AG04449 (cell line): ENCODE results near the gene SNAPIN.
A peak's percentile ranks its signal among the peaks of the same experiment; 100 is the strongest.

Source experiments
- CTCF ChIA-PET: fragments of 350-600 bp; formaldehyde crosslinking; extraction: SDS; loops from one replicate; lab custom pipeline; 2021; ENCODE audit warnings: antibody characterized with exemption; lab: Yijun Ruan, JAX
- POLR2A ChIA-PET: fragments of 400-600, 350-600 bp; formaldehyde crosslinking; extraction: SDS; loops from one replicate; lab custom pipeline; 2020; ENCODE audit warnings: antibody characterized with exemption, inconsistent platforms; lab: Yijun Ruan, JAX
- DNase-seq: peaks from one replicate; pipeline ENCODE4 v3.0.0-alpha.2; 2010; ENCODE audit warnings: low read depth, low spot score
- H3K4me3 ChIP-seq: 2 replicates; pipeline ENCODE4 v1.5.1; 2011; ENCODE audit warnings: low read depth, mild to moderate bottlenecking, control low read depth, low read length
- TF ChIP-seq, protein P1 (sequence below): IDR thresholded peaks from one replicate; pipeline ENCODE4 v1.5.1; 2011; ENCODE audit warnings: mild to moderate bottlenecking, moderate library complexity, low read length, control low read depth, inconsistent platforms; ENCODE audit not compliant: insufficient read depth; ENCODE audit errors: missing control alignments

Gene SNAPIN

DNA sequence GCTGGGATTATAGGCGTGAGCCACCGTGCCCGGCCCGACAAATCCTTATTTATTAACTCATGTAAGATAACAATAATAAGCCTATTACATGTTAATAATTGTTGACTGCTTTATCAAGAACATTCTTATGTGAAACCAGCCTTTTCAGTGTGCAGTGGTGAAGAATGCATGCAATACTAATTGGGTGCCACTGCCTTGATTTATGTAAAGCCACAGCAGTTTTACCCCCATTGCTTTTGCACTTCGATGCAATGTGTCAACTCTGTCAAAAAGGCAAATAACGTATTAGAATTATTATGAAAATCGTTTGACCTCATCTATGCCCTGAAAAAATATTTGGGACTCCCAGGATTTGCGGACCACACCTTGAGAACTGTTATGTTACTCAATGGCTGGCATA is 38.2 kb downstream of the SNAPIN start:
- no peak overlapping the region for H3K4me3 ChIP-seq
- TF ChIP-seq, protein P1, sequence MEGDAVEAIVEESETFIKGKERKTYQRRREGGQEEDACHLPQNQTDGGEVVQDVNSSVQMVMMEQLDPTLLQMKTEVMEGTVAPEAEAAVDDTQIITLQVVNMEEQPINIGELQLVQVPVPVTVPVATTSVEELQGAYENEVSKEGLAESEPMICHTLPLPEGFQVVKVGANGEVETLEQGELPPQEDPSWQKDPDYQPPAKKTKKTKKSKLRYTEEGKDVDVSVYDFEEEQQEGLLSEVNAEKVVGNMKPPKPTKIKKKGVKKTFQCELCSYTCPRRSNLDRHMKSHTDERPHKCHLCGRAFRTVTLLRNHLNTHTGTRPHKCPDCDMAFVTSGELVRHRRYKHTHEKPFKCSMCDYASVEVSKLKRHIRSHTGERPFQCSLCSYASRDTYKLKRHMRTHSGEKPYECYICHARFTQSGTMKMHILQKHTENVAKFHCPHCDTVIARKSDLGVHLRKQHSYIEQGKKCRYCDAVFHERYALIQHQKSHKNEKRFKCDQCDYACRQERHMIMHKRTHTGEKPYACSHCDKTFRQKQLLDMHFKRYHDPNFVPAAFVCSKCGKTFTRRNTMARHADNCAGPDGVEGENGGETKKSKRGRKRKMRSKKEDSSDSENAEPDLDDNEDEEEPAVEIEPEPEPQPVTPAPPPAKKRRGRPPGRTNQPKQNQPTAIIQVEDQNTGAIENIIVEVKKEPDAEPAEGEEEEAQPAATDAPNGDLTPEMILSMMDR = no peak
- ChIA-PET CTCF (interaction anchor here (0.9 kb wide), 1 partner anchor 19 kb away, joined by 6 read pairs; no protein-coding TSS in a partner anchor), POLR2A (no interaction called here)
- no peak for DNase-seq

DNA sequence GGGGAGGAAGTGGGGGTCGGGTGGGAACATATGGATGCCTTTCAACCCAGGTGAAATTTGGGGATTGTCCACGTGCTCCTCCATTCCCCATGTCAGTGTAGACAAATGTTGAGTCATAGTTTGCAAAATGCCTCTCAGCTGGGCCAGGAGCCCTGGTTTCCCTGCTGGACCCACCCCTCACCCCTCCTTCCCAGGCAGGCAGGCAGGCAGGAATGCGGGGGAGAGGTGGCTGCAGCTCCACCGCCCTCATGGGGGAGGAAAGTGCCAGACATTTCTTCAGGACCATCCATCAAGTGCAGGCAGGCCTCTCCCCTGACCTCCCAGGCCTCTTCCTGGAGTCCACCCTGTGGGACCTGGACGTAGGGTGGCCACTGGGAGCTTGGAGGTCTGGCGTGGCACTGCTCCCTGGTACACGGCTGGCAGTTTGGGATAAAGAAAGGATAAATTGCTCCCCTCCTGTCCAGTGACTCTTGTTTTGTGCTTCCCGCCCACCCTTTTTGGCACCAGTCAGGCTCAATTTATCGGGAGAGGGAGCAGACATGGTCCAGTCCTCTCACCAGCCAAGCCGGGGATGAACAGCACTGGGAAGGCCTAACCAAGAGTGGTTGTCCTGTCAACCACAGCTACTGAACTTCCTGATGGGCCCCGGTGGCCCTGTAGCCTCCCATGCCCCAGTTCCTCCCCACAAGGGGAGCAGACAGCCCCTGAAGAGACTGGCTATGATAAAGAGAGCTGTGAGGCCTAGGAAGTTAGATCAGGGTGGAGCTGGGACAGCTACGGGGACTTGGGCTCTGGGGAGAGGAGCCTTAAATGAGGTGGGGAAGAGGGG is 38.9 kb downstream of the SNAPIN start:
- no peak overlapping the region for H3K4me3 ChIP-seq
- ChIA-PET CTCF (interaction anchor here (0.7 to 1.5 kb wide), 6 partner anchors 18 to 189 kb away, joined by 3 to 6 read pairs (median 3); no protein-coding TSS in a partner anchor), POLR2A (no interaction called here)
- TF ChIP-seq, protein P1 = no peak
- no peak for DNase-seq

DNA sequence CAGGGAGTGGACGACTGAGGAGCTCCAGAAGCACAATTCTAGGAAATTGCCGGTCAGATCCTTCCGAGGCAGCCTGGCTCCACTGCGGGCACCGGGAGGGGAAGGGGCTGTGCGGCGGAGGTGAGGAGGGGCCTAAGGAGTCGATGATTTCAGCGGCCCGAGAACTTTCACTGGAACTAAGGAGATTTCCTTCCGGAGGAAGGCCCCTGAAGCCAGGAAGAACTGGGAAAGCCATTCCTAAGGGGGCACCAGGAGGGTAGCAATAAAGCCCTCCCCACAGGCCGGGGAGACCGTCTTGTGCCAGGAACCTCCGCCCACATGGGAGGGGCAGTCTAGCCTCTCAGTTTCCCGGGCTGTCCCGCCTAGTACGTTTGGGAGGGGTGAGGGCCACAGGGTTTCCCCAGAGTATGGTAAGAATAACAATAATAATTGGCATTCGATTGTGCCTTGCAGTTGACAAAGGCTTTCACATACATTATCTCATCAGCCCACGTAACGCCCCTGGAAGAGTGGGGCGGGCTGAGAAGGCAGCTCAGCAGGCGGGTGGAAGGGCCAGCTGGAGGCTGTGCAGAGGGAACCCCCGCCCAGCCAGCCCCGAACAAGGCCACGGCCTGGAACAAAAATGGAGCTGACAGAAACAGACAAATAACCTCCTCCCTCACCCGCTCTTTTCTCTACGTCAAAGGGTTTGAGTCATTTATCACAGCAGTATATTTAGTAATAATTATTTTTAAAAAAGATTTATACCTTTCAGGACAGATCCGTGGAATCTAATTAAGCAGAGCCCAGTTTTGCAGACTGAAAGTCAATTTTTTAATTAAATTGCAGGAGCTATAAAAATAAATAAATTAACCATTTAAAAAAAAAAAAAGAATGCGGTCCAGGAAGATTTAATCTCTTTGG is 39.8 kb downstream of the SNAPIN start:
- DNase-seq = no peak
- CTCF ChIA-PET = interaction anchor here (0.7 to 1.5 kb wide), 6 partner anchors 18 to 289 kb away, joined by 3 to 4 read pairs (median 3); no protein-coding TSS in a partner anchor
- no peak overlapping the region for H3K4me3 ChIP-seq
- POLR2A ChIA-PET = no interaction called here
- TF ChIP-seq, protein P1 = no peak

DNA sequence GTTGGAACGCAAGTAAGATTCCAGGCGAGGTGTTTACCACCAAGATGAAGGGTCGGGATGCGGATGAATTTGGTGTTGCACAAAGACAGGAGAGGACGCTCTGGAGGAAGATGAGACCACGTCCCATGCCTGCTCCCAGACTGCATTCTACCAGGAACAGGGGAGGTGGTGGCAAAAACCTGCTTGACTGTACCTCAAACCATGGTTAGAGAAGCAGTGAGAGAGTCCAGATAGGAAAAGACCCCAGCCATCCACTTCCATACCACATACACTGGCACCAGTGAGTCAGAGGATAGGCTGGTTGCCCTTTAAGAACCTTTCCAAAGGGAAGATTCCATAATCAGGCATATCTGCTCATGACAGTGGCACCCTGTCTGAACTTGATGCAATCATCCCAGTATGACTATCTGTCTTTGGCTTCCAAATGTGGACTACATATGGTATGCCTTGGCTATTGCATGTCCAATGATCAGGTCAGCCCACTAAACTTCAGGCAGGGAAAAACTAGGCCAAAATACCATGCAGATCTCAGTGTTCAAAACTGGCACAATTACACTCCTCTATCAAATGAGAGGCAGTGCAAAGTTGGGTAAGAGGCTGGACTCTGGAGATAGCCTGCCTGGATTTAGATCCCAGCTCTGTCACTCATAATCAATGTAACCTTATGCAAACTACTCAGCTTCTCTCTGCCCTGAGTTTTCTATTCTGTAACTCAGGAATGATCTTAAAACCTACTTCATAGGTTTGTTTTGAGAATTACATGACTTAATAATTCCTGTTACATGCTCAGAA is 40.6 kb downstream of the SNAPIN start:
- ChIA-PET CTCF (interaction anchor here (0.9 to 1.5 kb wide), 5 partner anchors 19 to 288 kb away, joined by 3 to 6 read pairs (median 3); partner anchors contain the start of gene NPR1), POLR2A (no interaction called here)
- no peak overlapping the region for H3K4me3 ChIP-seq
- TF ChIP-seq, protein P1 = no peak
- DNase-seq = peak; percentile 12

DNA sequence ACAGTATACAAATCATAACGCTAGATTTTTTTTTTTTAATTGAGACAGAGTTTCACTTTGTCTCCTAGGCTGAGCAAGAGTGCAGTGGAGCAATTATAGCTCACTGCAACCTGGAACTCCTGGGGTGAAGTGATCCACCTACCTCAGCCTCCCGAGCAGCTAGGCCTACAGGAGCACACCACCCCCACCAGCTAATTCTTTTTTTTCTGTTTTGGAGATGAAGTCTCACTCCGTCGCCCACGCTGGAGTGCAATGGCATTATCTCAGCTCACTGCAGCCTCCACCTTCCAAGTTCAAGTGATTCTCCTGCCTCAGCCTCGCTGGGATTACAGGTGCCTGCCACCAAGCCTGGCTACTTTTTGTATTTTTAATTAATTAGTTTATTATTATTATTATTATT is 41.3 kb downstream of the SNAPIN start:
- H3K4me3 ChIP-seq = no peak overlapping the region
- ChIA-PET POLR2A (no interaction called here), CTCF (interaction anchor here (1.4 to 1.5 kb wide), 2 partner anchors 20 to 53 kb away, joined by 3 to 6 read pairs; partner anchors contain the start of gene NPR1)
- no peak for DNase-seq
- TF ChIP-seq, protein P1 = no peak
